Endothelial cell of umbilical vein (primary cell): Measurements from ENCODE around the gene CYP2F1. TPM values are rescaled to one million over a fixed set of nuclear protein-coding genes. Genes with fewer than 3 reads are reported as not detected.

Experiments
- BruUV-seq: library from RNA; stranded (reverse); fragments of 400-500 nt; replicated peaks from 2 replicates; lab custom pipeline; 2021; lab: Mats Ljungman, UMichigan
- CTCF ChIA-PET: fragments of 300-600, 350-600 bp; sonication (Branson Sonifier 250); formaldehyde crosslinking; loops from one replicate; lab custom pipeline; 2021; ENCODE audit warnings: antibody characterized with exemption, inconsistent platforms; lab: Charles Lee
- POLR2A ChIA-PET: fragments of 300-600, 350-600 bp; sonication (Branson Sonifier 250); formaldehyde crosslinking; loops from one replicate; lab custom pipeline; 2021; ENCODE audit warnings: antibody characterized with exemption, inconsistent platforms; lab: Charles Lee
- DNase-seq: peaks from one replicate; pipeline ENCODE4 v3.0.0-alpha.2; 2011; ENCODE audit warnings: low read depth, low spot score
- FAIRE-seq: peaks from 2 replicates; lab custom pipeline; 2011; peaks lifted over from hg19 to GRCh38; lab: Jason Lieb, UNC
- H2AFZ ChIP-seq: 2 replicates; pipeline ENCODE4 v1.6.0; 2012; ENCODE audit warnings: low read depth, low read length, control low read depth, inconsistent platforms
- H3K27ac ChIP-seq: 2 replicates; pipeline ENCODE4 v1.5.1; 2011; ENCODE audit warnings: low read depth, mild to moderate bottlenecking, control low read depth, low read length, moderate library complexity; ENCODE audit not compliant: insufficient read depth
- H3K27me3 ChIP-seq, 2 experiments: 2 replicates each; pipeline versions ENCODE4 v1.6.0 to v1.6.1; 2011; ENCODE audit warnings: low read length in 2 of 2, mixed read lengths in 1 of 2; ENCODE audit not compliant: control insufficient read depth in 2 of 2, insufficient read depth in 2 of 2
- H3K36me3 ChIP-seq, 2 experiments: 2 replicates in 1 of 2; 3 replicates in 1 of 2; pipeline ENCODE4 v1.5.1; 2011; ENCODE audit warnings: low read length in 2 of 2, mild to moderate bottlenecking in 1 of 2, moderate library complexity in 1 of 2; ENCODE audit not compliant: control insufficient read depth in 2 of 2, insufficient read depth in 2 of 2; ENCODE audit errors: extremely low read depth in 1 of 2
- H3K4me1 ChIP-seq: 3 replicates; pipeline ENCODE4 v1.5.1; 2011; ENCODE audit warnings: mild to moderate bottlenecking, low read length; ENCODE audit not compliant: control insufficient read depth, insufficient read depth; ENCODE audit errors: extremely low read depth
- H3K4me2 ChIP-seq: 2 replicates; pipeline ENCODE4 v1.6.1; 2011; ENCODE audit warnings: low read length, control low read depth, mixed read lengths; ENCODE audit not compliant: insufficient read depth
- H3K4me3 ChIP-seq, 3 experiments: fragments of 200-600 bp in 1 of 3; sonication (generic), shearing (Covaris generic) in 1 of 3; replicated peaks in 1 of 3; 2 replicates each; pipeline ENCODE4 v1.5.1; 2011 to 2016; ENCODE audit warnings: control low read depth in 3 of 3, low read length in 3 of 3, mild to moderate bottlenecking in 2 of 3, inconsistent platforms in 1 of 3, low read depth in 1 of 3, moderate library complexity in 1 of 3; ENCODE audit not compliant: insufficient read depth in 1 of 3
- H3K79me2 ChIP-seq: 2 replicates; pipeline ENCODE4 v1.6.0; 2012; ENCODE audit warnings: low read length, inconsistent platforms; ENCODE audit not compliant: control insufficient read depth, insufficient read depth
- H3K9ac ChIP-seq: replicated peaks from 2 replicates; pipeline ENCODE3; 2011; ENCODE audit warnings: low read length, control low read depth; ENCODE audit not compliant: insufficient read depth; ENCODE audit errors: extremely low read depth
- H3K9me1 ChIP-seq: replicated peaks from 3 replicates; pipeline ENCODE4 v1.6.0; 2011; ENCODE audit warnings: mild to moderate bottlenecking, low read length; ENCODE audit not compliant: control insufficient read depth, insufficient read depth; ENCODE audit errors: extremely low read depth
- H3K9me3 ChIP-seq: replicated peaks from 2 replicates; pipeline ENCODE4 v1.5.1; 2012; ENCODE audit warnings: low read length, inconsistent platforms; ENCODE audit not compliant: control insufficient read depth, insufficient read depth
- H4K20me1 ChIP-seq: replicated peaks from 2 replicates; pipeline ENCODE3; 2011; ENCODE audit warnings: mild to moderate bottlenecking, low read length; ENCODE audit not compliant: control insufficient read depth, insufficient read depth; ENCODE audit errors: extremely low read depth
- CTCF ChIP-seq, 2 donors: IDR thresholded peaks; 1 replicate in 1 of 2; 2 replicates in 1 of 2; pipeline ENCODE4 v1.5.1; 2011; ENCODE audit warnings: low read length in 2 of 2, mild to moderate bottlenecking in 2 of 2, moderate library complexity in 2 of 2, control low read depth in 1 of 2, inconsistent platforms in 1 of 2, low read depth in 1 of 2; ENCODE audit not compliant: insufficient read depth in 1 of 2; ENCODE audit errors: extremely low read depth in 1 of 2
- EZH2 ChIP-seq: IDR thresholded peaks from 2 replicates; pipeline ENCODE4 v1.6.1; 2012; ENCODE audit warnings: borderline replicate concordance, low read depth, mild to moderate bottlenecking, moderate library complexity, low read length, inconsistent platforms; ENCODE audit not compliant: severe bottlenecking
- FOS ChIP-seq: IDR thresholded peaks from 2 replicates; pipeline ENCODE4 v1.6.1; 2011; ENCODE audit warnings: mild to moderate bottlenecking, low read length, moderate library complexity, borderline replicate concordance; ENCODE audit not compliant: insufficient read depth
- GATA2 ChIP-seq: IDR thresholded peaks from 2 replicates; pipeline ENCODE4 v1.7.0; 2011; ENCODE audit warnings: low read depth, mild to moderate bottlenecking, moderate library complexity, mixed read lengths, low read length; ENCODE audit not compliant: insufficient read length, insufficient read depth
- JUN ChIP-seq: IDR thresholded peaks from 2 replicates; pipeline ENCODE4 v1.6.1; 2011; ENCODE audit warnings: borderline replicate concordance, low read depth; ENCODE audit not compliant: insufficient read length, insufficient read depth
- MAX ChIP-seq: IDR thresholded peaks from 2 replicates; pipeline ENCODE4 v1.6.1; 2011; ENCODE audit not compliant: insufficient read depth, insufficient read length
- MYC ChIP-seq: IDR thresholded peaks from one replicate; pipeline ENCODE4 v1.6.1; 2011; ENCODE audit warnings: mild to moderate bottlenecking, low read depth, low read length
- POLR2A ChIP-seq: IDR thresholded peaks from 2 replicates; pipeline ENCODE4 v1.6.1; 2012; ENCODE audit warnings: low read depth, mild to moderate bottlenecking, control low read depth, low read length
- POLR2AphosphoS5 ChIP-seq: IDR thresholded peaks from 2 replicates; pipeline ENCODE4 v1.6.1; 2012; ENCODE audit warnings: low read depth, mild to moderate bottlenecking, control low read depth, low read length, moderate library complexity; ENCODE audit not compliant: insufficient read depth
- dilution Hi-C: fragments of 300-500 bp; cut with MboI; formaldehyde crosslinking; loops from one replicate; pipeline ENCODE4 v1.15.0; 2019; ENCODE audit warnings: low sequenced_read_pairs; ENCODE audit not compliant: extremely low pct_ligation_motif_present
- intact Hi-C: fragments of 100-400 bp; cut with micrococcal nuclease; formaldehyde crosslinking; loops from one replicate; pipeline ENCODE4 v1.10.0; 2022
- polyA plus RNA-seq, 4 experiments: library from polyadenylated mRNA; depleted of rRNA in 3 of 4; stranded (reverse) in 3 of 4; unstranded in 1 of 4; fragments of >200 nt; gene quantifications; 2 replicates each; pipeline versions ENCODE4 v1.2.1 to v1.2.3, GENCODE V29; 2011 to 2012; ENCODE audit warnings: missing spikeins in 1 of 4
- total RNA-seq: library from RNA; stranded (reverse); gene quantifications from 2 replicates; pipeline ENCODE4 v1.2.3, GENCODE V29; 2021

The CYP2F1 gene
- total and polyA plus RNA-seq, 2 donors (not counting 3 experiments of a cell fraction or from before 2014, with no cell fraction given): not detected

- Histone ChIP-seq H3K9me3 (no peaks in the 10 kb centered on the region), H3K36me3 (no peaks in the 10 kb centered on the region), H3K4me2 (no peak overlapping the region), H3K79me2 (no peaks in the 10 kb centered on the region), H4K20me1 (no peaks in the 10 kb centered on the region), H3K9me1 (no peaks in the 10 kb centered on the region), H3K9ac (no peak overlapping the region), H3K4me1 (no peaks in the 10 kb centered on the region), H3K27ac (no peak overlapping the region), H2AFZ (no peak overlapping the region), H3K4me3 (no peak overlapping the region), H3K27me3 (no peaks in the 10 kb centered on the region)
- no TSS peak for BruUV-seq
- CTCF ChIA-PET: interaction anchor here (0.6 to 3.5 kb wide), 29 partner anchors 9 to 1633 kb away, joined by 3 to 42 read pairs (median 4); partner anchors contain the start of genes COQ8B and ITPKC
- DNase-seq (peak; percentile 79), FAIRE-seq (peak; percentile 97)
- POLR2A ChIA-PET: interaction anchor here (0.6 kb wide), 1 partner anchor 32 kb away, joined by 4 read pairs; no protein-coding TSS in a partner anchor
- intact Hi-C loops: loop anchor here (1.0 to 5.0 kb wide), 5 partner anchors 18 to 481 kb away; no protein-coding TSS in a partner anchor
- TF ChIP-seq MYC (no peak), CTCF (IDR thresholded peaks at IDR 0.05; ENCODE audit: extremely low read depth in 1 of 2, insufficient read depth in 1 of 2, low read depth in 1 of 2, low read length in 2 of 2) (peak; percentile 77 to 86)
- dilution Hi-C loops: no loop called here
These were observed 30.2 kb downstream of the CYP2F1 start for GRCh38 chr19:41144403-41144802.

- FAIRE-seq (peak; percentile 47), DNase-seq (no peak)
- H3K9me1 ChIP-seq: no peaks in the 10 kb centered on the region
- dilution Hi-C loops (no loop called here), intact Hi-C loops (no loop called here)
- ChIA-PET CTCF (interaction anchor here (0.7 kb wide), 1 partner anchor 290 kb away, joined by 3 read pairs; no protein-coding TSS in a partner anchor), POLR2A (no interaction called here)
- H2AFZ ChIP-seq: no peak overlapping the region
- no peak overlapping the region for H3K9ac ChIP-seq
- H3K27ac ChIP-seq: no peak overlapping the region
- BruUV-seq: no TSS peak
- no peaks in the 10 kb centered on the region for H3K79me2 ChIP-seq
- H3K27me3 ChIP-seq: no peaks in the 10 kb centered on the region
- no peaks in the 10 kb centered on the region for H3K4me1 ChIP-seq
- H4K20me1 ChIP-seq: no peaks in the 10 kb centered on the region
- H3K36me3 ChIP-seq: no peaks in the 10 kb centered on the region
- H3K9me3 ChIP-seq: no peaks in the 10 kb centered on the region
- no peak overlapping the region for H3K4me3 ChIP-seq
- H3K4me2 ChIP-seq: no peak overlapping the region
- TF ChIP-seq EZH2 (no peak), CTCF (IDR thresholded peaks at IDR 0.05; ENCODE audit: extremely low read depth in 1 of 2, insufficient read depth in 1 of 2, low read depth in 1 of 2, low read length in 2 of 2) (no peak), GATA2 (no peak), POLR2AphosphoS5 (no peak), MYC (no peak), POLR2A (no peak), MAX (no peak), FOS (no peak), JUN (no peak)
These were observed 35.6 kb downstream of the CYP2F1 start for GRCh38 chr19:41149831-41150230.
